Measurements from ENCODE around the gene SHISA6.

DNA sequence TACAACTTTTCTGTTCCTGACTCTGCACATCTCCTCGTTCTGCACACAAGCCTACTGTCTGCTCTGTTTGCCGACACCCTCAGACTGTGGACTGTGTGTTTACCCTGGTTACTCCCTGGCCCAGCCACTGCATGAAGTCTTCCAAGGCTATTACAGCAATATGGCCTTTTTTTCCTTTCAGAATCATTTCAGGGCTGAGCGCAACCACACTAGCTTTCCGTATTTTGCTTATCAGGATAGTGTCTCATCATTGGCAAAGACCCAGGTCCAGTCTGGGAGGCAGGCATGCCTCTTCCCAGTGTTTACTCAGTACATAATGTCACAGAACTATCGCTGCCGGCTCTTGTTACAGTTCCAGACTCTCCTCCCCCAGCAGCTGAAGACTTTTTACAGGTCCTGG, 367.4 kb downstream of the SHISA6 start:
- TF ChIP-seq, protein P1, sequence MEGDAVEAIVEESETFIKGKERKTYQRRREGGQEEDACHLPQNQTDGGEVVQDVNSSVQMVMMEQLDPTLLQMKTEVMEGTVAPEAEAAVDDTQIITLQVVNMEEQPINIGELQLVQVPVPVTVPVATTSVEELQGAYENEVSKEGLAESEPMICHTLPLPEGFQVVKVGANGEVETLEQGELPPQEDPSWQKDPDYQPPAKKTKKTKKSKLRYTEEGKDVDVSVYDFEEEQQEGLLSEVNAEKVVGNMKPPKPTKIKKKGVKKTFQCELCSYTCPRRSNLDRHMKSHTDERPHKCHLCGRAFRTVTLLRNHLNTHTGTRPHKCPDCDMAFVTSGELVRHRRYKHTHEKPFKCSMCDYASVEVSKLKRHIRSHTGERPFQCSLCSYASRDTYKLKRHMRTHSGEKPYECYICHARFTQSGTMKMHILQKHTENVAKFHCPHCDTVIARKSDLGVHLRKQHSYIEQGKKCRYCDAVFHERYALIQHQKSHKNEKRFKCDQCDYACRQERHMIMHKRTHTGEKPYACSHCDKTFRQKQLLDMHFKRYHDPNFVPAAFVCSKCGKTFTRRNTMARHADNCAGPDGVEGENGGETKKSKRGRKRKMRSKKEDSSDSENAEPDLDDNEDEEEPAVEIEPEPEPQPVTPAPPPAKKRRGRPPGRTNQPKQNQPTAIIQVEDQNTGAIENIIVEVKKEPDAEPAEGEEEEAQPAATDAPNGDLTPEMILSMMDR (conservative IDR thresholded peaks at IDR 0.05 in 1 of 2, IDR thresholded peaks at IDR 0.05 in 1 of 2; ENCODE audit: extremely low read depth in 1 of 2, insufficient read depth in 1 of 2, low read depth in 1 of 2, low read length in 2 of 2) = no peak
- no peak for TF ChIP-seq EZH2 (IDR thresholded peaks at IDR 0.05; ENCODE audit: borderline replicate concordance, low read length)

Data from mammary epithelial cell (primary cell).